ENCODE results near the gene FAM8A1. TPM values are rescaled to one million over a fixed set of nuclear protein-coding genes. Genes with fewer than 3 reads are reported as not detected.
A peak's percentile ranks its signal among the peaks of the same experiment; 100 is the strongest.

FAM8A1 gene
- total RNA-seq, 1 donor from 2014 or later = 7.6 TPM

DNA sequence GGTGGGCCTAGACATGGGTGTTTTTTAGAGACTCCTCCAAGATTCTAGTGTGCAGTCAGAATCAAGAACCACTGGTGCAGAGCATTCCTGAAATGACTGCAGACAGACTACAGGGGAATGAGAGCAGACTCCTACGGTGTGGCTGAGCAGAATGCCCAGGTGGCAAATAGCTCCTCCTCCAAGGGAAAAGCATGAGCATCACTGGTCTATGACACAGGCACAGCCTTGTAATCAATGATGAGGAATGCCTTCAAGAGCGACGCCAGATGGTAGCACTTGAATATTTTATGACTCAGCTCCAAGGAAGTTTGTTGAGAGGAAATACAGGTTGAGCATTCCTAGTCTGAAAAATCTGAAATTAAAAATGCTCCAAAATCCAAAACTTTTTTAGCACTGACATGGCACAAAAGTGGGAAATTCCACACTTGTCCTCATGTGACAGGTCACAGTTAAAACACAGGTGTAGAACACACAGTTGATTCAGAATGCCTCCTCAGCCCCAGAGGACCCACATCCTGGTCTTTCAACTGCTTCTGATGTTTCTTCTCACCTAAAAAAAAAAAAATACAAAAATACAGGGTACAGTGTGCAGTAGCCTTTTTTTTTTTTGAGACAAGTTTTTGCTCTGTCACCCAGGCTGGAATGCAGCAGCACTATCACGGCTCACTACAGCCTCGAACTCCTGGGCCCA lies 10.6 kb upstream of the FAM8A1 start:
- no peaks in the 10 kb centered on the region for H3K4me1 Mint-ChIP-seq (ENCODE audit: unreplicated experiment)
- no peaks in the 10 kb centered on the region for H3K27me3 Mint-ChIP-seq (ENCODE audit: unreplicated experiment)
- no peak overlapping the region for H3K27ac Mint-ChIP-seq (ENCODE audit: unreplicated experiment)
- no peak overlapping the region for H3K4me3 Mint-ChIP-seq (ENCODE audit: unreplicated experiment)
- DNase-seq (ENCODE audit: low spot score) = no peak
- TF ChIP-seq CTCF (IDR thresholded peaks at IDR 0.05; ENCODE audit: unreplicated experiment) = no peak
- H3K9me3 Mint-ChIP-seq (ENCODE audit: unreplicated experiment) = no peaks in the 10 kb centered on the region
- H3K36me3 Mint-ChIP-seq (ENCODE audit: low read depth, unreplicated experiment) = no peaks in the 10 kb centered on the region

GRCh38 chr6:17591287-17591686 lies 8.8 kb upstream of the FAM8A1 start:
- H3K4me3 Mint-ChIP-seq (ENCODE audit: unreplicated experiment) = no peak overlapping the region
- no peak for DNase-seq (ENCODE audit: low spot score)
- H3K9me3 Mint-ChIP-seq (ENCODE audit: unreplicated experiment) = no peaks in the 10 kb centered on the region

DNA sequence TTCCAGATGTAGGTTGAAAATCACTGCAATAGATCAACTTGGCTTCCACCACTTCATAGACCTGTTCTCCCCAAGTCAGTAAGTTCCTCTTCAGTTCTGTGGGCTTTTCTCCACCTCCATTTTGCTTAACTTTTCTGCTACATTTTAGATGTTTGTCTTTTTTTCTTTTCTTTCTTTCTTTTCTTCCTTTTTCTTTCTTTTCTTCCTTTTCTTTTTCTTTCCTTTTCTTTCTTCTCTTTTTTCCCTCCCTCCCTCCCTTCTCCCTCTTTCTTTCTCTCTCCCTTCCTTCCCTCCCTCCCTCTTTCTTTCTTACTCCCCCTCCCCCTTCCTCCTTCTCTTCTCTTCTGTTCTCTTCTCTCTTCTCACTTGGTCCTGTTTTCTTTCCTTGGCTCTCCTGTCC lies 6.9 kb upstream of the FAM8A1 start:
- Mint-ChIP-seq H3K27ac (ENCODE audit: unreplicated experiment) (no peak overlapping the region), H3K36me3 (ENCODE audit: low read depth, unreplicated experiment) (no peaks in the 10 kb centered on the region), H3K27me3 (ENCODE audit: unreplicated experiment) (no peaks in the 10 kb centered on the region), H3K4me1 (ENCODE audit: unreplicated experiment) (no peaks in the 10 kb centered on the region), H3K4me3 (ENCODE audit: unreplicated experiment) (no peak overlapping the region), H3K9me3 (ENCODE audit: unreplicated experiment) (no peaks in the 10 kb centered on the region)
- TF ChIP-seq CTCF (IDR thresholded peaks at IDR 0.05; ENCODE audit: unreplicated experiment) = no peak
- DNase-seq (ENCODE audit: low spot score) = no peak

More at GRCh38 chr6:17591287-17591686, 8.8 kb upstream of the FAM8A1 start:
- Mint-ChIP-seq H3K27ac (ENCODE audit: unreplicated experiment) (no peak overlapping the region), H3K27me3 (ENCODE audit: unreplicated experiment) (no peaks in the 10 kb centered on the region), H3K36me3 (ENCODE audit: low read depth, unreplicated experiment) (no peaks in the 10 kb centered on the region), H3K4me1 (ENCODE audit: unreplicated experiment) (no peaks in the 10 kb centered on the region)
- no peak for TF ChIP-seq CTCF (IDR thresholded peaks at IDR 0.05; ENCODE audit: unreplicated experiment)

GRCh38 chr6:17596085-17596484 lies 4.0 kb upstream of the FAM8A1 start:
- H3K36me3 Mint-ChIP-seq (ENCODE audit: low read depth, unreplicated experiment) = no peaks in the 10 kb centered on the region
- no peak overlapping the region for H3K4me3 Mint-ChIP-seq (ENCODE audit: unreplicated experiment)
- peaks cover under 1% of the 10 kb centered on the region for H3K4me1 Mint-ChIP-seq (ENCODE audit: unreplicated experiment)
- no peak overlapping the region for H3K27ac Mint-ChIP-seq (ENCODE audit: unreplicated experiment)
- no peaks in the 10 kb centered on the region for H3K9me3 Mint-ChIP-seq (ENCODE audit: unreplicated experiment)
- no peak for DNase-seq (ENCODE audit: low spot score)
- TF ChIP-seq CTCF (IDR thresholded peaks at IDR 0.05; ENCODE audit: unreplicated experiment) = no peak
- H3K27me3 Mint-ChIP-seq (ENCODE audit: unreplicated experiment) = peaks cover 1% of the 10 kb centered on the region

GRCh38 chr6:17600527-17601385 lies 654 bp downstream of the FAM8A1 start:
- H3K27ac Mint-ChIP-seq (ENCODE audit: unreplicated experiment) = no peak overlapping the region
- peak; percentile 47 for DNase-seq (ENCODE audit: low spot score)
- H3K4me1 Mint-ChIP-seq (ENCODE audit: unreplicated experiment) = peaks cover 5% of the 10 kb centered on the region

More at GRCh38 chr6:17600527-17601385, 654 bp downstream of the FAM8A1 start:
- peaks cover 8% of the 10 kb centered on the region for H3K36me3 Mint-ChIP-seq (ENCODE audit: low read depth, unreplicated experiment)
- H3K9me3 Mint-ChIP-seq (ENCODE audit: unreplicated experiment) = no peaks in the 10 kb centered on the region
- TF ChIP-seq CTCF (IDR thresholded peaks at IDR 0.05; ENCODE audit: unreplicated experiment) = no peak
- peak overlapping the region; percentile 93 for H3K4me3 Mint-ChIP-seq (ENCODE audit: unreplicated experiment)
- peaks cover 8% of the 10 kb centered on the region for H3K27me3 Mint-ChIP-seq (ENCODE audit: unreplicated experiment)
